Measurements from ENCODE around the gene TECPR2.
"Not testable (repeated sequence)": the region's sequence is repeated elsewhere in the genome, so short reads cannot be mapped to it uniquely, and the experiment has no call there.

The TECPR2 gene

GRCh38 chr14:102517392-102518062, 154.8 kb downstream of the TECPR2 start:
- TF ChIP-seq POLR2AphosphoS5 (IDR thresholded peaks at IDR 0.05; ENCODE audit: low read depth, low read length) = no peak
- peak; percentile 23; the same call in 1 of the 2 replicates for TF ChIP-seq POLR2A (IDR thresholded peaks at IDR 0.05; ENCODE audit: low read depth, low read length)
- no peak for TF ChIP-seq TAF1 (IDR thresholded peaks at IDR 0.05; ENCODE audit: borderline replicate concordance, low read depth, low read length)
- FAIRE-seq = no peak
- DNase-seq (ENCODE audit: insufficient read length) = peak; percentile 54

GRCh38 chr14:102518063-102518648, 155.4 kb downstream of the TECPR2 start:
- FAIRE-seq (no peak), DNase-seq (ENCODE audit: insufficient read length) (no peak)
- TF ChIP-seq POLR2A (IDR thresholded peaks at IDR 0.05; ENCODE audit: low read depth, low read length) = no peak
- no peak for TF ChIP-seq TAF1 (IDR thresholded peaks at IDR 0.05; ENCODE audit: borderline replicate concordance, low read depth, low read length)
- no peak for TF ChIP-seq POLR2AphosphoS5 (IDR thresholded peaks at IDR 0.05; ENCODE audit: low read depth, low read length)

- DNase-seq (ENCODE audit: insufficient read length) = not testable (repeated sequence)
These were observed 157.0 kb downstream of the TECPR2 start for GRCh38 chr14:102519709-102520108.

GRCh38 chr14:102523200-102523568, 160.4 kb downstream of the TECPR2 start:
- TF ChIP-seq POLR2A (IDR thresholded peaks at IDR 0.05; ENCODE audit: low read depth, low read length) = no peak
- no peak for DNase-seq (ENCODE audit: insufficient read length)
- FAIRE-seq = no peak

More at GRCh38 chr14:102519709-102520108, 157.0 kb downstream of the TECPR2 start:
- FAIRE-seq = not testable (repeated sequence)

GRCh38 chr14:102523569-102524450, 161.1 kb downstream of the TECPR2 start:
- no peak for FAIRE-seq
- no peak for DNase-seq (ENCODE audit: insufficient read length)
- no peak for TF ChIP-seq TAF1 (IDR thresholded peaks at IDR 0.05; ENCODE audit: borderline replicate concordance, low read depth, low read length)
- TF ChIP-seq POLR2AphosphoS5 (IDR thresholded peaks at IDR 0.05; ENCODE audit: low read depth, low read length) = no peak
- no peak for TF ChIP-seq POLR2A (IDR thresholded peaks at IDR 0.05; ENCODE audit: low read depth, low read length)

- TF ChIP-seq TAF1 (IDR thresholded peaks at IDR 0.05; ENCODE audit: borderline replicate concordance, low read depth, low read length) (0 out of 2 replicates have a peak, but pooled peaks have one; percentile 33), POLR2A (IDR thresholded peaks at IDR 0.05; ENCODE audit: low read depth, low read length) (peak; percentile 68), POLR2AphosphoS5 (IDR thresholded peaks at IDR 0.05; ENCODE audit: low read depth, low read length) (peak; percentile 64; the same call in 1 of the 2 replicates)
- peak; percentile 100 for DNase-seq (ENCODE audit: insufficient read length)
- peak; percentile 93 for FAIRE-seq
These were observed 161.9 kb downstream of the TECPR2 start for GRCh38 chr14:102524451-102525218.

- DNase-seq (ENCODE audit: insufficient read length) (no peak), FAIRE-seq (peak; percentile 17)
- no peak for TF ChIP-seq POLR2AphosphoS5 (IDR thresholded peaks at IDR 0.05; ENCODE audit: low read depth, low read length)
- TF ChIP-seq TAF1 (IDR thresholded peaks at IDR 0.05; ENCODE audit: borderline replicate concordance, low read depth, low read length) = no peak
- no peak for TF ChIP-seq POLR2A (IDR thresholded peaks at IDR 0.05; ENCODE audit: low read depth, low read length)
These were observed 162.6 kb downstream of the TECPR2 start for GRCh38 chr14:102525219-102525928.

GRCh38 chr14:102525929-102526497, 163.3 kb downstream of the TECPR2 start:
- FAIRE-seq (no peak), DNase-seq (ENCODE audit: insufficient read length) (no peak)
- TF ChIP-seq TAF1 (IDR thresholded peaks at IDR 0.05; ENCODE audit: borderline replicate concordance, low read depth, low read length) (no peak), POLR2A (IDR thresholded peaks at IDR 0.05; ENCODE audit: low read depth, low read length) (no peak), POLR2AphosphoS5 (IDR thresholded peaks at IDR 0.05; ENCODE audit: low read depth, low read length) (no peak)

- TF ChIP-seq TAF1 (IDR thresholded peaks at IDR 0.05; ENCODE audit: borderline replicate concordance, low read depth, low read length) = no peak
- TF ChIP-seq POLR2A (IDR thresholded peaks at IDR 0.05; ENCODE audit: low read depth, low read length) = no peak
These were observed 165.9 kb downstream of the TECPR2 start for GRCh38 chr14:102528431-102529170.

More at GRCh38 chr14:102528431-102529170, 165.9 kb downstream of the TECPR2 start:
- FAIRE-seq = no peak
- DNase-seq (ENCODE audit: insufficient read length) = no peak

Data from GM12892 (cell line).